ENCODE results near the gene USP5. TPM values are rescaled to one million over a fixed set of nuclear protein-coding genes. Genes with fewer than 3 reads are reported as not detected.
A peak's percentile ranks its signal among the peaks of the same experiment; 100 is the strongest.

The USP5 gene
- total RNA-seq, 1 donor from 2014 or later, result 110 TPM

GRCh38 chr12:6823182-6824084 lies 28.5 kb upstream of the USP5 start:
- no peak for TF ChIP-seq CTCF (IDR thresholded peaks at IDR 0.05)
- no peak for ATAC-seq (ENCODE audit: low read depth)
- Mint-ChIP-seq H3K27ac (no peak overlapping the region), H3K27me3 (peaks cover 63% of the 10 kb centered on the region), H3K4me3 (no peak overlapping the region), H3K9me3 (no peaks in the 10 kb centered on the region), H3K4me1 (peaks cover 23% of the 10 kb centered on the region), H3K36me3 (ENCODE audit: low read depth) (no peaks in the 10 kb centered on the region)
- ChIA-PET CTCF (interaction anchor here (0.6 to 2.7 kb wide), 5 partner anchors 11 to 193 kb away, joined by 3 to 15 read pairs (median 4); partner anchors contain the start of gene MLF2), POLR2A (no interaction called here)
- no peak for DNase-seq
- intact Hi-C loops (cut with micrococcal nuclease), result loop anchor here (2.0 kb wide), 2 partner anchors 207 to 269 kb away; no protein-coding TSS in a partner anchor

DNA sequence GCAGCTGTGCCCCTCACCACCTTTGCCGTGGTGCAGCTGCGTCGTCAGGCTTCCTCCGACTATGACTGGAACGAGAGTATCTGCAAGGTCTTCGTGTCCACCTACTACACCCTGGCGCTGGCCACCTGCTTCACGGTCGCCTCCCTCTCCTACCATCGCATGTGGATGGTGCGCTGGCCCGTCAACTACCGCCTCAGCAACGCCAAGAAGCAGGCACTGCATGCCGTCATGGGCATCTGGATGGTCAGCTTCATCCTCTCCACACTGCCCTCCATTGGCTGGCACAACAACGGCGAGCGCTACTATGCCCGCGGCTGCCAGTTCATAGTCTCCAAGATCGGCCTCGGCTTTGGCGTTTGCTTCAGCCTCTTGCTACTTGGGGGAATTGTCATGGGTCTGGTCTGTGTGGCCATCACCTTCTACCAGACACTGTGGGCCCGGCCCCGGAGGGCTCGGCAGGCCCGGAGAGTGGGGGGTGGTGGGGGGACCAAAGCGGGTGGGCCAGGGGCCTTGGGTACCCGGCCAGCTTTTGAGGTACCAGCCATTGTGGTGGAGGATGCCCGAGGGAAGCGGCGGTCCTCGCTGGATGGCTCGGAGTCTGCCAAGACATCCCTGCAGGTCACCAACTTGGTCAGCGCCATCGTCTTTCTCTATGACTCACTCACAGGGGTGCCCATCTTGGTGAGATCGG lies 27.7 kb upstream of the USP5 start:
- intact Hi-C loops (cut with micrococcal nuclease), result loop anchor here (2.0 kb wide), 2 partner anchors 207 to 269 kb away; no protein-coding TSS in a partner anchor
- H3K4me1 Mint-ChIP-seq, result peaks cover 28% of the 10 kb centered on the region
- H3K27ac Mint-ChIP-seq, result no peak overlapping the region
- no peak for DNase-seq
- no peak overlapping the region for H3K4me3 Mint-ChIP-seq
- POLR2A ChIA-PET, result interaction anchor here (0.6 kb wide), 1 partner anchor 143 kb away, joined by 5 read pairs; no protein-coding TSS in a partner anchor
- no peaks in the 10 kb centered on the region for H3K9me3 Mint-ChIP-seq
- TF ChIP-seq CTCF (IDR thresholded peaks at IDR 0.05), result no peak
- peaks cover 68% of the 10 kb centered on the region for H3K27me3 Mint-ChIP-seq
- H3K36me3 Mint-ChIP-seq (ENCODE audit: low read depth), result no peaks in the 10 kb centered on the region
- ATAC-seq (ENCODE audit: low read depth), result no peak
- CTCF ChIA-PET, result interaction anchor here (0.6 to 2.7 kb wide), 4 partner anchors 10 to 194 kb away, joined by 3 to 15 read pairs (median 4); partner anchors contain the start of gene MLF2

- no peaks in the 10 kb centered on the region for H3K9me3 Mint-ChIP-seq
- CTCF ChIA-PET, result interaction anchor here (1.1 to 2.7 kb wide), 3 partner anchors 9 to 72 kb away, joined by 3 to 15 read pairs (median 5); partner anchors contain the start of gene MLF2
- peaks cover 70% of the 10 kb centered on the region for H3K27me3 Mint-ChIP-seq
- no peak overlapping the region for H3K4me3 Mint-ChIP-seq
- intact Hi-C loops (cut with micrococcal nuclease), result loop anchor here (1.0 to 5.0 kb wide), 6 partner anchors 46 to 270 kb away; partner anchors contain the start of genes MLF2 and ZNF384
- no peak for TF ChIP-seq CTCF (IDR thresholded peaks at IDR 0.05)
- DNase-seq (no peak), ATAC-seq (ENCODE audit: low read depth) (no peak)
- no peak overlapping the region for H3K27ac Mint-ChIP-seq
- H3K36me3 Mint-ChIP-seq (ENCODE audit: low read depth), result no peaks in the 10 kb centered on the region
- POLR2A ChIA-PET, result interaction anchor here (0.6 to 0.9 kb wide), 3 partner anchors 102 to 157 kb away, joined by 3 to 5 read pairs (median 4); no protein-coding TSS in a partner anchor
- peaks cover 32% of the 10 kb centered on the region for H3K4me1 Mint-ChIP-seq
Observed at GRCh38 chr12:6824901-6825381, 27.0 kb upstream of the USP5 start.

DNA sequence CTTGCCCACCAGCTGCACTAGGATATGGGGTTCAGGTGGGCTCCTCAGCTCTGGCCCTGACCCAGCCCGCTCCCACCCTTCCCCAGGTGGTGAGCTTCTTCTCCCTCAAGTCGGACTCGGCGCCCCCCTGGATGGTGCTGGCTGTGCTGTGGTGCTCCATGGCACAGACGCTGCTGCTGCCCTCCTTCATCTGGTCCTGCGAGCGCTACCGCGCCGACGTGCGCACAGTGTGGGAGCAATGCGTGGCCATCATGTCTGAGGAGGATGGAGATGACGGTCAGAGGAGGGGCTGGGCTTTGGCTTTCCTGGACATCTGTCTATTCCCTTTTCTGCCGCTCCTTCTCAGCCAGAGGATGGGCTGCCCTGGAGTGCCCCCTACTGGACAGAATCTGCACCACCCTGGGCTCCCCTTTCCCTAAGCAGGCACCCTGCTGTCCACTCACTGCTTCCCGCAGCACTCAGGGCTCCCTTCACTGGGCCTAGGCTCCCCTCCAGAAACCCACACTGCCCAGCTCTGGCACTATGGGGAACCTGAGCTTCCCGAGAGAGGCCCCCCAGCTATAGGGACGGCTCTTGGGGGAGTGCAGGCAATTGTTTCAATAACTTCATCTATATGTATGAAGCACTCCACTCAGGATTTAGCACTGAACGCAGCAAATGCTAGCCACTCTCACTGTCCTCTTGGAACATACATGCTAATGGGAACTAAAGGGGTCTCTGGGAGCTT lies 26.4 kb upstream of the USP5 start:
- ChIA-PET POLR2A (interaction anchor here (0.6 to 0.9 kb wide), 2 partner anchors 102 to 158 kb away, joined by 3 to 4 read pairs; no protein-coding TSS in a partner anchor), CTCF (interaction anchor here (0.5 to 2.7 kb wide), 3 partner anchors 59 to 313 kb away, joined by 3 to 15 read pairs (median 4); partner anchors contain the start of gene MLF2)
- Mint-ChIP-seq H3K36me3 (ENCODE audit: low read depth) (no peaks in the 10 kb centered on the region), H3K4me3 (no peak overlapping the region), H3K9me3 (no peaks in the 10 kb centered on the region), H3K27me3 (peaks cover 73% of the 10 kb centered on the region), H3K27ac (no peak overlapping the region), H3K4me1 (peaks cover 32% of the 10 kb centered on the region)
- peak; percentile 47 for TF ChIP-seq CTCF (IDR thresholded peaks at IDR 0.05)
- ATAC-seq (ENCODE audit: low read depth), result peak; percentile 62
- DNase-seq, result peak; percentile 69
- intact Hi-C loops (cut with micrococcal nuclease), result loop anchor here (1.0 to 5.0 kb wide), 6 partner anchors 46 to 271 kb away; partner anchors contain the start of genes MLF2 and ZNF384

Data from activated B cell treated with CpG ODN at 0.5 μM for 24 hours (primary cell).